ENCODE measurements around the gene TGFB1I1.
"Not testable (repeated sequence)": the region's sequence is repeated elsewhere in the genome, so short reads cannot be mapped to it uniquely, and the experiment has no call there.

The TGFB1I1 gene

GRCh38 chr16:31487071-31487719, 15.2 kb downstream of the TGFB1I1 start:
- no peak for DNase-seq (ENCODE audit: low read depth in 2 of 2, low spot score in 1 of 2)

- peak; percentile 32 to 52 for DNase-seq (ENCODE audit: low read depth in 2 of 2, low spot score in 1 of 2)
Measured at GRCh38 chr16:31487720-31488467, 15.9 kb downstream of the TGFB1I1 start.

GRCh38 chr16:31488468-31489297, 16.7 kb downstream of the TGFB1I1 start:
- no peak for DNase-seq (ENCODE audit: low read depth in 2 of 2, low spot score in 1 of 2)

GRCh38 chr16:31489298-31489564, 17.3 kb downstream of the TGFB1I1 start:
- no peak for DNase-seq (ENCODE audit: low read depth in 2 of 2, low spot score in 1 of 2)

GRCh38 chr16:31489616-31490584, 17.9 kb downstream of the TGFB1I1 start:
- no peak for DNase-seq (ENCODE audit: low read depth in 2 of 2, low spot score in 1 of 2)

GRCh38 chr16:31491778-31492418, 19.9 kb downstream of the TGFB1I1 start:
- DNase-seq (ENCODE audit: low read depth in 2 of 2, low spot score in 1 of 2), result no peak

GRCh38 chr16:31493506-31494125, 21.7 kb downstream of the TGFB1I1 start:
- no peak for DNase-seq (ENCODE audit: low read depth in 2 of 2, low spot score in 1 of 2)

GRCh38 chr16:31496670-31497069, 24.7 kb downstream of the TGFB1I1 start:
- no peak for DNase-seq (ENCODE audit: low read depth in 2 of 2, low spot score in 1 of 2)

GRCh38 chr16:31498493-31498892, 26.5 kb downstream of the TGFB1I1 start:
- no peak for DNase-seq (ENCODE audit: low read depth in 2 of 2, low spot score in 1 of 2)

GRCh38 chr16:31499928-31500327, 28.0 kb downstream of the TGFB1I1 start:
- no peak for DNase-seq (ENCODE audit: low read depth in 2 of 2, low spot score in 1 of 2)

- no peak for DNase-seq (ENCODE audit: low read depth in 2 of 2, low spot score in 1 of 2)
Measured at GRCh38 chr16:31501226-31501965, 29.4 kb downstream of the TGFB1I1 start.

GRCh38 chr16:31501966-31502348, 30.0 kb downstream of the TGFB1I1 start:
- DNase-seq (ENCODE audit: low read depth in 2 of 2, low spot score in 1 of 2), result no peak

- DNase-seq (ENCODE audit: low read depth in 2 of 2, low spot score in 1 of 2), result no peak
Measured at GRCh38 chr16:31502981-31503380, 31.0 kb downstream of the TGFB1I1 start.

GRCh38 chr16:31503555-31503954, 31.6 kb downstream of the TGFB1I1 start:
- not testable (repeated sequence) for DNase-seq (ENCODE audit: low read depth in 2 of 2, low spot score in 1 of 2)

GRCh38 chr16:31504159-31504558, 32.2 kb downstream of the TGFB1I1 start:
- no peak for DNase-seq (ENCODE audit: low read depth in 2 of 2, low spot score in 1 of 2)

- DNase-seq (ENCODE audit: low read depth in 2 of 2, low spot score in 1 of 2), result no peak
Measured at GRCh38 chr16:31505483-31505882, 33.5 kb downstream of the TGFB1I1 start.

GRCh38 chr16:31507617-31507928, 35.6 kb downstream of the TGFB1I1 start:
- DNase-seq (ENCODE audit: low read depth in 2 of 2, low spot score in 1 of 2), result no peak

- peak; percentile 52 to 61 for DNase-seq (ENCODE audit: low read depth in 2 of 2, low spot score in 1 of 2)
Measured at GRCh38 chr16:31507929-31508705, 36.2 kb downstream of the TGFB1I1 start, which contains the start of gene RUSF1. Gene RUSF1 (minus strand): TSS chr16:31508391. CDS start chr16:31508373, 18 bp downstream.

Measured in stimulated activated CD8-positive, alpha-beta memory T cell treated with anti-CD3 and anti-CD28 coated beads, Interleukin-4, amount 100 ng/mL, for 1 hour (primary cell).